ENCODE measurements around the gene ARHGEF2.

DNA sequence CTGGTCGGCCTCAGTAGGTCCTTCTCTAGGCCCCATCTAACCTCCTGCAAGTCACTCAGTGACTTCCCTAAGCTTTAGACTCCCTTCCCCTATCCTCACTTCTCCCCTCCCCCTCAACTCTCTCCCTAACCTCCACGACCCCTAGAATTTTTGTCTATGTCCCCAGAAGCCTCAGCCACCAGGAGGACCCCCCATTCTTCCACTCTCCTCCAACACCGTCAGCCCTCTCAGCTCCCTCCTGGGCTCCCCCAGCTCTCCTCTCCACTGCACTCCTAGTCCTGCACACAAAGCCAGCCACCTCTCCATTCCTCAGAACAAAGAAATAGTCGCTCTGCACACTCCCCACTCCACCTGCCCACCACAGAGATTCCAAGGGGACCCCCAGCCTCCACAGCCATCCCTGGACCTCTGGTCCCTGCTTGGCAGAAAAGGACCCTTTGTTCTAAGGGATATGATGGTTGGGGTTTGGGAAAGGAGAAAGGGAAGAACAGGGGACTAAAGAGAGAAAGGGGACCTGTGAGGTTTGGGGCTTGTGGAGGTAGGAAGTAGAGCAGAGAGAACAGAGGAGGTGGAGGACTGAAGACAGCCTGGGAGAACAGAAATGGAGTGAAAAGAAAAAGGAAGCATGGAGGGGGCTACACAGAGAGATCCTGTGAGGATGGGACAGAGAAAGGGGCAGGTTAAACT lies 2.8 kb downstream of the ARHGEF2 start:
- TF ChIP-seq CTCF (IDR thresholded peaks at IDR 0.05) (no peak), POLR2A (IDR thresholded peaks at IDR 0.05) (no peak), EP300 (IDR thresholded peaks at IDR 0.05) (no peak), POLR2AphosphoS5 (IDR thresholded peaks at IDR 0.05) (no peak)
